Cardiac muscle cell (in vitro differentiated cells and primary cell): Measurements from ENCODE around the gene SLC25A21. TPM values are rescaled to one million over a fixed set of nuclear protein-coding genes. Genes with fewer than 3 reads are reported as not detected.

Experiments used
- DNase-seq, 2 donors: peaks; one replicate each; pipeline versions ENCODE4 v3.0.0 to v3.0.0-alpha.2; 2010 to 2017; ENCODE audit warnings: low read depth in 1 of 2, low spot score in 1 of 2
- H3K27ac ChIP-seq: fragments of 200-600 bp; sonication (generic); 2 replicates; pipeline ENCODE4 v1.5.1; 2016
- H3K27me3 ChIP-seq: fragments of 200-600 bp; sonication (generic); 2 replicates; pipeline ENCODE4 v1.6.0; 2016; ENCODE audit warnings: control low read depth
- H3K36me3 ChIP-seq: fragments of 200-600 bp; sonication (generic); 2 replicates; pipeline ENCODE4 v1.5.1; 2016; ENCODE audit warnings: control low read depth
- H3K4me1 ChIP-seq: fragments of 200-600 bp; sonication (generic); 2 replicates; pipeline ENCODE4 v1.8.1; 2017; ENCODE audit warnings: low read depth, mild to moderate bottlenecking, mixed run types
- H3K4me3 ChIP-seq: fragments of 200-600 bp; sonication (generic); 2 replicates; pipeline ENCODE4 v1.5.1; 2016; ENCODE audit warnings: mild to moderate bottlenecking
- H3K9me3 ChIP-seq: fragments of 200-600 bp; sonication (generic); 2 replicates; pipeline ENCODE4 v1.5.1; 2017; ENCODE audit warnings: low read depth, mild to moderate bottlenecking, control low read depth
- CTCF ChIP-seq: IDR thresholded peaks from 2 replicates; pipeline ENCODE4 v1.5.1; 2012; ENCODE audit warnings: low read depth, mild to moderate bottlenecking, low read length
- polyA plus RNA-seq: library from polyadenylated mRNA; unstranded; fragments of >200 nt; fragmentation: Nextera tagmentation; extraction: Ambion mirVana; gene quantifications from 2 replicates; pipeline ENCODE4 v1.2.1, GENCODE V29; 2016
- total RNA-seq: library from RNA; depleted of rRNA; stranded (reverse); fragments of >200 nt; gene quantifications from 2 replicates; pipeline ENCODE4 v1.2.3, GENCODE V29; 2016

SLC25A21 gene
- total and polyA plus RNA-seq, 2 experiments from 2014 or later: 0.63 to 8.4 TPM

GRCh38 chr14:36931791-36932190, 240.6 kb downstream of the SLC25A21 start:
- no peaks in the 10 kb centered on the region for H3K27me3 ChIP-seq
- H3K9me3 ChIP-seq: no peaks in the 10 kb centered on the region
- no peak for DNase-seq

GRCh38 chr14:36928432-36928831, 244.0 kb downstream of the SLC25A21 start:
- no peak for TF ChIP-seq CTCF
- Histone ChIP-seq H3K4me1 (no peaks in the 10 kb centered on the region), H3K4me3 (no peak overlapping the region), H3K27me3 (no peaks in the 10 kb centered on the region), H3K27ac (no peak overlapping the region), H3K9me3 (no peaks in the 10 kb centered on the region), H3K36me3 (no peaks in the 10 kb centered on the region)
- no peak for DNase-seq

More at GRCh38 chr14:36931791-36932190, 240.6 kb downstream of the SLC25A21 start:
- Histone ChIP-seq H3K27ac (no peak overlapping the region), H3K36me3 (no peaks in the 10 kb centered on the region), H3K4me1 (peaks cover 3% of the 10 kb centered on the region), H3K4me3 (no peak overlapping the region)
- no peak for TF ChIP-seq CTCF

GRCh38 chr14:36925094-36925493, 247.3 kb downstream of the SLC25A21 start:
- no peaks in the 10 kb centered on the region for H3K36me3 ChIP-seq
- TF ChIP-seq CTCF: no peak

GRCh38 chr14:36916668-36917067, 255.7 kb downstream of the SLC25A21 start:
- H3K36me3 ChIP-seq: no peaks in the 10 kb centered on the region
- H3K4me3 ChIP-seq: no peak overlapping the region
- peaks cover 5% of the 10 kb centered on the region for H3K27me3 ChIP-seq
- H3K27ac ChIP-seq: no peak overlapping the region
- DNase-seq: no peak
- no peak for TF ChIP-seq CTCF
- H3K4me1 ChIP-seq: no peaks in the 10 kb centered on the region
- H3K9me3 ChIP-seq: no peaks in the 10 kb centered on the region

More at GRCh38 chr14:36925094-36925493, 247.3 kb downstream of the SLC25A21 start:
- DNase-seq: no peak
- Histone ChIP-seq H3K9me3 (no peaks in the 10 kb centered on the region), H3K27me3 (peaks cover 5% of the 10 kb centered on the region), H3K4me3 (no peak overlapping the region), H3K27ac (no peak overlapping the region), H3K4me1 (no peaks in the 10 kb centered on the region)

GRCh38 chr14:36915081-36915480, 257.3 kb downstream of the SLC25A21 start:
- no peak for TF ChIP-seq CTCF
- H3K27ac ChIP-seq: no peak overlapping the region
- no peaks in the 10 kb centered on the region for H3K9me3 ChIP-seq
- H3K4me3 ChIP-seq: no peak overlapping the region
- no peaks in the 10 kb centered on the region for H3K4me1 ChIP-seq
- H3K27me3 ChIP-seq: no peaks in the 10 kb centered on the region
- DNase-seq: no peak
- H3K36me3 ChIP-seq: no peaks in the 10 kb centered on the region

GRCh38 chr14:36910578-36910977, 261.8 kb downstream of the SLC25A21 start:
- no peak overlapping the region for H3K27ac ChIP-seq
- no peak for TF ChIP-seq CTCF
- H3K4me3 ChIP-seq: no peak overlapping the region
- H3K36me3 ChIP-seq: no peaks in the 10 kb centered on the region
- no peaks in the 10 kb centered on the region for H3K27me3 ChIP-seq
- H3K9me3 ChIP-seq: no peaks in the 10 kb centered on the region
- no peak for DNase-seq
- no peaks in the 10 kb centered on the region for H3K4me1 ChIP-seq
